ENCODE data around the gene RAB14. TPM values are rescaled to one million over a fixed set of nuclear protein-coding genes. Genes with fewer than 3 reads are reported as not detected.

The RAB14 gene
- total RNA-seq, 1 donor, result 30.0 TPM

DNA sequence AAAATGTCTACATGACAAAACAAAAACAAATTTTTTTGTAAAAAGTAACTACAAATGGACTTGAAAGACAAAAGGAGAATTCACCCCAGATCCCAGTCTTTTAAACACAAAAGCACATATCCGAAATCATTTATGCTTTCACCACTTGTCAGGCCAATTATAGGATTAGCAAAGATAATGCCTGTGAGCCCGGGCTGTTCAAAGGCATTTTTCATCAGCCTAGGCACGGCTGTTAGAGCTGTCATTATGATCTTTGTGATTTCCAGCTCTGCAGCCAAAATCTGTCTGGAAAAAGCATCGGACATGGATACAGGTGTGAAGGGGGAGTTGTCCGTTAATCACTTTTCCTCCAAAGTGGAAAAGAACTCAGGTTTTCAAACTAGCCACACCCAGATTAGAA, 23.6 kb upstream of the RAB14 start:
- H3K4me2 ChIP-seq (ENCODE audit: insufficient read depth, low read length), result no peak overlapping the region
- peaks cover 6% of the 10 kb centered on the region for H3K4me1 ChIP-seq (ENCODE audit: insufficient read depth, low read length)
- H3K27me3 ChIP-seq (ENCODE audit: insufficient read depth, low read length), result no peaks in the 10 kb centered on the region
- H4K20me1 ChIP-seq (ENCODE audit: insufficient read depth, low read length), result no peaks in the 10 kb centered on the region
- H3K9me3 ChIP-seq (ENCODE audit: low read depth, low read length), result no peaks in the 10 kb centered on the region
- H3K79me2 ChIP-seq (ENCODE audit: insufficient read depth, low read length), result no peaks in the 10 kb centered on the region
- TF ChIP-seq, protein P1, sequence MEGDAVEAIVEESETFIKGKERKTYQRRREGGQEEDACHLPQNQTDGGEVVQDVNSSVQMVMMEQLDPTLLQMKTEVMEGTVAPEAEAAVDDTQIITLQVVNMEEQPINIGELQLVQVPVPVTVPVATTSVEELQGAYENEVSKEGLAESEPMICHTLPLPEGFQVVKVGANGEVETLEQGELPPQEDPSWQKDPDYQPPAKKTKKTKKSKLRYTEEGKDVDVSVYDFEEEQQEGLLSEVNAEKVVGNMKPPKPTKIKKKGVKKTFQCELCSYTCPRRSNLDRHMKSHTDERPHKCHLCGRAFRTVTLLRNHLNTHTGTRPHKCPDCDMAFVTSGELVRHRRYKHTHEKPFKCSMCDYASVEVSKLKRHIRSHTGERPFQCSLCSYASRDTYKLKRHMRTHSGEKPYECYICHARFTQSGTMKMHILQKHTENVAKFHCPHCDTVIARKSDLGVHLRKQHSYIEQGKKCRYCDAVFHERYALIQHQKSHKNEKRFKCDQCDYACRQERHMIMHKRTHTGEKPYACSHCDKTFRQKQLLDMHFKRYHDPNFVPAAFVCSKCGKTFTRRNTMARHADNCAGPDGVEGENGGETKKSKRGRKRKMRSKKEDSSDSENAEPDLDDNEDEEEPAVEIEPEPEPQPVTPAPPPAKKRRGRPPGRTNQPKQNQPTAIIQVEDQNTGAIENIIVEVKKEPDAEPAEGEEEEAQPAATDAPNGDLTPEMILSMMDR (IDR thresholded peaks at IDR 0.05; ENCODE audit: extremely low read depth, low read depth, low read length), result no peak
- H2AFZ ChIP-seq (ENCODE audit: low read length), result no peak overlapping the region
- no peaks in the 10 kb centered on the region for H3K36me3 ChIP-seq (ENCODE audit: insufficient read depth, low read length)
- H3K27ac ChIP-seq (ENCODE audit: low read depth, low read length), result no peak overlapping the region
- DNase-seq (ENCODE audit: insufficient read length, low spot score, missing footprints), result no peak
- H3K4me3 ChIP-seq (ENCODE audit: insufficient read depth, low read length), result no peak overlapping the region

DNA sequence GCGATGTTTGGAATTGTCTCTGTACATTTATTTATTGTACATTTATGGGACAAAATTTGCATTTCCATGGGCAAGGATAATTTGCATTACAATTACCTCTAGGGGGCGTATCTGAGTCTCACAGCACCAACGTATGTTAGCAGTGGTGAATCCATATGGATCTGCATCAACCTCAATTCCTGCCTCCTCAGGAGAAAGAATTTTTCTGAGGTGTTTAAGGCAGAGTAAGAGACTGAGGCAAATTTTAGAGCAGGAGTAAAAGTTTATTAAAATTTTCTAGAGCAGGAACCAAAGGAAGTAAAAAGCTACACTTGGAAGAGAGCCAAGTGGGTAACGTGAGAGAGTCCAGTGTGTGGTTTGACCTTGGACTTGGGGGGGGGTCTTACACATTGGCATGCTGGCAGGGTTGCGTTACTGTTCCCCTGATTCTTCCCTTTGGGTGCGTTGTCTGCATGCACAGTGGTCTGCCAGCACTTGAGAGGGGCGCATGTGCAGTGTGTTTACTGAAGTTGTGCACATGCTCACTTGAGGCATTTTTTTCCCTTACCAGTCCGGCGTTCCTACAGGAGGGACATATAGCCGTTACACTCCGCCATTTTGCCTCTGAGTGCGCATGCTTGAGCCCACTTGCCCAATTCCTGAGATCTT, 21.0 kb upstream of the RAB14 start:
- no peak for DNase-seq (ENCODE audit: insufficient read length, low spot score, missing footprints)
- no peaks in the 10 kb centered on the region for H3K27me3 ChIP-seq (ENCODE audit: insufficient read depth, low read length)
- H3K27ac ChIP-seq (ENCODE audit: low read depth, low read length), result no peak overlapping the region
- no peaks in the 10 kb centered on the region for H4K20me1 ChIP-seq (ENCODE audit: insufficient read depth, low read length)
- no peaks in the 10 kb centered on the region for H3K36me3 ChIP-seq (ENCODE audit: insufficient read depth, low read length)
- TF ChIP-seq, protein P1 (IDR thresholded peaks at IDR 0.05; ENCODE audit: extremely low read depth, low read depth, low read length), result peak; percentile 91
- no peak overlapping the region for H3K4me3 ChIP-seq (ENCODE audit: insufficient read depth, low read length)
- H3K9me3 ChIP-seq (ENCODE audit: low read depth, low read length), result no peaks in the 10 kb centered on the region
- no peaks in the 10 kb centered on the region for H3K79me2 ChIP-seq (ENCODE audit: insufficient read depth, low read length)
- H2AFZ ChIP-seq (ENCODE audit: low read length), result no peak overlapping the region
- peaks cover 9% of the 10 kb centered on the region for H3K4me1 ChIP-seq (ENCODE audit: insufficient read depth, low read length)
- H3K4me2 ChIP-seq (ENCODE audit: insufficient read depth, low read length), result peak overlapping the region; percentile 6

DNA sequence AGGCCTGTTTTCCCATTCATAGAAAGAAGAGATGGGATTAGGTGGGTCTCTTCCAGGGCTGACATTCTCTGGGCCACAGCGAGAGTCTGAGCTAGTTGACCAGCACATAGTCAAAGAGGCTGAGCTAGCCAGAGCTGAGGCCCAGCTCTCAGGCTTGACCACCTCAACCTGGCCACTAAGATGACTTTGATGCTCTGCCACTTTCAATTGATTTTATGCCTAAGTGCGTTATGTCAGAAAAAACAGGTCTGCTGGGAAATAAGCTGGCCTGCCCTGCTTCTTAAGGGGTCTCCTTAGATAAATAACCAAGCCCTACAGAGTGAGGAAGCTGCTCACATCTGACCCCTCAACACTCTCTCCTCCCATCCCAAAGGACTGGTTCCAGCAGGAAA, 20.0 kb upstream of the RAB14 start:
- Histone ChIP-seq H3K27ac (ENCODE audit: low read depth, low read length) (no peak overlapping the region), H3K9me3 (ENCODE audit: low read depth, low read length) (no peaks in the 10 kb centered on the region), H3K4me1 (ENCODE audit: insufficient read depth, low read length) (peaks cover 9% of the 10 kb centered on the region), H4K20me1 (ENCODE audit: insufficient read depth, low read length) (no peaks in the 10 kb centered on the region), H3K36me3 (ENCODE audit: insufficient read depth, low read length) (no peaks in the 10 kb centered on the region), H3K4me2 (ENCODE audit: insufficient read depth, low read length) (no peak overlapping the region), H3K27me3 (ENCODE audit: insufficient read depth, low read length) (no peaks in the 10 kb centered on the region), H3K79me2 (ENCODE audit: insufficient read depth, low read length) (no peaks in the 10 kb centered on the region), H2AFZ (ENCODE audit: low read length) (no peak overlapping the region), H3K4me3 (ENCODE audit: insufficient read depth, low read length) (no peak overlapping the region)
- TF ChIP-seq, protein P1 (IDR thresholded peaks at IDR 0.05; ENCODE audit: extremely low read depth, low read depth, low read length), result no peak
- DNase-seq (ENCODE audit: insufficient read length, low spot score, missing footprints), result no peak

DNA sequence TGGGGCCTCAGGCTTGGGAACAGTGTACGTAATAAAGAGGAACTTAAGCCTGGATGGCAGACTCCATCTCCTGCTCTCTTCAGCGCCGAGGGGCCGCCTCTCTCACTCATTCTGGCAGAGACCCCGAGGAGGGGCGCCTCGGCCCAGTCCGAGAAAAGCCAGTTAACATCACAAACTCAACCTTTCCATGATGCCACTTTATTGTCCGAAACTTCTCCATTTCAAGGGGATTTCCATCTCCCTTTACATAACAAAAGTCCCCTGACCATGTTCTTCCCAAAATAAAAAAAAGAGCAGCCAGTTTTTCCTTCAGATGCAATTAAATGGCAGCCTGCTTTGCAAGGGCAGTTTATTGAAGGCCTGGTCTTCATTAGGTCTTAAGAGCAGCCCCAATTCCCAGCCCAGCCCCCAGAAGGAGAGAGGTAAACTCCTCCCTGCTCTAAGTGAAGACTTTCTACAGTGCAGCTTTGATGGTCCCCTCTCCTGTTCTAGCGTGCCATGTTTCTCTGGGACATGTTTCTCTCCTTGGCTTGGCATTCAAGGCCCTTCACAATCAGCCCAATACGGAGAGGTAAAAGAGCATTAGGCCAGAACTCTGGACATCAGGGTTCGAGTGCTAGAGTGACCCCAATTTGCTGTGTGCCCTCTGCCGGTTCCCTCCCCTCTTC, 19.5 kb upstream of the RAB14 start:
- H3K4me2 ChIP-seq (ENCODE audit: insufficient read depth, low read length), result no peak overlapping the region
- H3K4me1 ChIP-seq (ENCODE audit: insufficient read depth, low read length), result peaks cover 8% of the 10 kb centered on the region
- DNase-seq (ENCODE audit: insufficient read length, low spot score, missing footprints), result no peak
- H2AFZ ChIP-seq (ENCODE audit: low read length), result no peak overlapping the region
- H3K36me3 ChIP-seq (ENCODE audit: insufficient read depth, low read length), result no peaks in the 10 kb centered on the region
- TF ChIP-seq, protein P1 (IDR thresholded peaks at IDR 0.05; ENCODE audit: extremely low read depth, low read depth, low read length), result no peak
- H4K20me1 ChIP-seq (ENCODE audit: insufficient read depth, low read length), result no peaks in the 10 kb centered on the region
- no peak overlapping the region for H3K27ac ChIP-seq (ENCODE audit: low read depth, low read length)
- no peak overlapping the region for H3K4me3 ChIP-seq (ENCODE audit: insufficient read depth, low read length)
- H3K9me3 ChIP-seq (ENCODE audit: low read depth, low read length), result no peaks in the 10 kb centered on the region
- H3K79me2 ChIP-seq (ENCODE audit: insufficient read depth, low read length), result no peaks in the 10 kb centered on the region
- no peaks in the 10 kb centered on the region for H3K27me3 ChIP-seq (ENCODE audit: insufficient read depth, low read length)

Data from osteoblast (primary cell).